ENCODE measurements around the gene FAM186B. TPM values are rescaled to one million over a fixed set of nuclear protein-coding genes. Genes with fewer than 3 reads are reported as not detected.

FAM186B gene
- total RNA-seq, 4 donors from 2014 or later: 0.42 to 0.98 (median 0.44) TPM; not detected in 1

- WGBS, 2 donors: 83 to 84% methylated on average over 8 of the region's 8 CpGs
- Histone ChIP-seq H3K9me3 (no peaks in the 10 kb centered on the region), H3K36me3 (peaks cover 8 to 63% (median 12%) of the 10 kb centered on the region in 3 donors), H3K4me1 (peaks cover 0 to 37% (median 14%) of the 10 kb centered on the region in 4 donors), H3K27ac (no peak overlapping the region), H3K4me3 (no peak overlapping the region), H3K27me3 (no peaks in the 10 kb centered on the region)
- DNase-seq (ENCODE audit: low spot score in 2 of 2): no peak
- TF ChIP-seq POLR2A (IDR thresholded peaks at IDR 0.05) (no peak), CTCF (IDR thresholded peaks at IDR 0.05) (no peak), EP300 (IDR thresholded peaks at IDR 0.05) (no peak)
These were observed 40.6 kb downstream of the FAM186B start for GRCh38 chr12:49564686-49565405.

GRCh38 chr12:49563951-49564685, 41.3 kb downstream of the FAM186B start:
- DNase-seq (ENCODE audit: low spot score in 2 of 2): no peak
- peaks cover 15 to 70% (median 16%) of the 10 kb centered on the region in 3 donors for H3K36me3 ChIP-seq
- TF ChIP-seq CTCF (IDR thresholded peaks at IDR 0.05) (no peak), EP300 (IDR thresholded peaks at IDR 0.05) (no peak), POLR2A (IDR thresholded peaks at IDR 0.05) (no peak)
- H3K4me1 ChIP-seq: peaks cover 0 to 30% (median 13%) of the 10 kb centered on the region in 4 donors
- WGBS, 2 donors: 87 to 92% methylated on average over 14 of the region's 14 CpGs
- no peak overlapping the region for H3K4me3 ChIP-seq
- no peaks in the 10 kb centered on the region for H3K27me3 ChIP-seq
- H3K27ac ChIP-seq: no peak overlapping the region
- H3K9me3 ChIP-seq: no peaks in the 10 kb centered on the region

- no peaks in the 10 kb centered on the region for H3K9me3 ChIP-seq
- H3K36me3 ChIP-seq: peaks cover 17 to 83% (median 19%) of the 10 kb centered on the region in 3 donors
- no peak for TF ChIP-seq POLR2A (IDR thresholded peaks at IDR 0.05)
- TF ChIP-seq CTCF (IDR thresholded peaks at IDR 0.05): no peak
- no peak for TF ChIP-seq EP300 (IDR thresholded peaks at IDR 0.05)
- H3K4me1 ChIP-seq: peaks cover 0 to 23% (median 11%) of the 10 kb centered on the region in 4 donors
- no peak for DNase-seq (ENCODE audit: low spot score in 2 of 2)
- no peaks in the 10 kb centered on the region for H3K27me3 ChIP-seq
- H3K4me3 ChIP-seq: no peak overlapping the region
- no peak overlapping the region for H3K27ac ChIP-seq
- WGBS, 2 donors: 93 to 98% methylated on average over 5 to 6 of the region's 6 CpGs
These were observed 42.6 kb downstream of the FAM186B start for GRCh38 chr12:49562831-49563230.

- TF ChIP-seq CTCF (IDR thresholded peaks at IDR 0.05): no peak
- no peak for TF ChIP-seq EP300 (IDR thresholded peaks at IDR 0.05)
- TF ChIP-seq POLR2A (IDR thresholded peaks at IDR 0.05): no peak
- H3K9me3 ChIP-seq: no peaks in the 10 kb centered on the region
- H3K27ac ChIP-seq: no peak overlapping the region
- H3K4me1 ChIP-seq: peaks cover 0 to 21% (median 10%) of the 10 kb centered on the region in 4 donors
- H3K27me3 ChIP-seq: no peaks in the 10 kb centered on the region
- no peak for DNase-seq (ENCODE audit: low spot score in 2 of 2)
- peaks cover 17 to 89% (median 19%) of the 10 kb centered on the region in 3 donors for H3K36me3 ChIP-seq
- H3K4me3 ChIP-seq: no peak overlapping the region
- WGBS, 2 donors: 74 to 77% methylated on average over 6 of the region's 6 CpGs
These were observed 43.2 kb downstream of the FAM186B start for GRCh38 chr12:49562233-49562632.

GRCh38 chr12:49560695-49561094, 44.7 kb downstream of the FAM186B start:
- TF ChIP-seq EP300 (IDR thresholded peaks at IDR 0.05) (no peak), POLR2A (IDR thresholded peaks at IDR 0.05) (no peak), CTCF (IDR thresholded peaks at IDR 0.05) (no peak)
- Histone ChIP-seq H3K4me3 (no peak overlapping the region), H3K4me1 (peaks cover 0 to 6% (median 0%) of the 10 kb centered on the region in 4 donors), H3K36me3 (peaks cover 17 to 100% (median 19%) of the 10 kb centered on the region in 3 donors), H3K9me3 (no peaks in the 10 kb centered on the region), H3K27ac (no peak overlapping the region), H3K27me3 (no peaks in the 10 kb centered on the region)
- no peak for DNase-seq (ENCODE audit: low spot score in 2 of 2)
- WGBS, 2 donors: 82 to 89% methylated on average over 7 of the region's 7 CpGs
